GOT3 (cell line): ENCODE results near the gene PPP2R2D.

Experiments used
- DNase-seq: peaks from one replicate; lab custom pipeline; 2025; ENCODE audit warnings: mixed read lengths; lab: John Stamatoyannopoulos, UW

Gene PPP2R2D

DNA sequence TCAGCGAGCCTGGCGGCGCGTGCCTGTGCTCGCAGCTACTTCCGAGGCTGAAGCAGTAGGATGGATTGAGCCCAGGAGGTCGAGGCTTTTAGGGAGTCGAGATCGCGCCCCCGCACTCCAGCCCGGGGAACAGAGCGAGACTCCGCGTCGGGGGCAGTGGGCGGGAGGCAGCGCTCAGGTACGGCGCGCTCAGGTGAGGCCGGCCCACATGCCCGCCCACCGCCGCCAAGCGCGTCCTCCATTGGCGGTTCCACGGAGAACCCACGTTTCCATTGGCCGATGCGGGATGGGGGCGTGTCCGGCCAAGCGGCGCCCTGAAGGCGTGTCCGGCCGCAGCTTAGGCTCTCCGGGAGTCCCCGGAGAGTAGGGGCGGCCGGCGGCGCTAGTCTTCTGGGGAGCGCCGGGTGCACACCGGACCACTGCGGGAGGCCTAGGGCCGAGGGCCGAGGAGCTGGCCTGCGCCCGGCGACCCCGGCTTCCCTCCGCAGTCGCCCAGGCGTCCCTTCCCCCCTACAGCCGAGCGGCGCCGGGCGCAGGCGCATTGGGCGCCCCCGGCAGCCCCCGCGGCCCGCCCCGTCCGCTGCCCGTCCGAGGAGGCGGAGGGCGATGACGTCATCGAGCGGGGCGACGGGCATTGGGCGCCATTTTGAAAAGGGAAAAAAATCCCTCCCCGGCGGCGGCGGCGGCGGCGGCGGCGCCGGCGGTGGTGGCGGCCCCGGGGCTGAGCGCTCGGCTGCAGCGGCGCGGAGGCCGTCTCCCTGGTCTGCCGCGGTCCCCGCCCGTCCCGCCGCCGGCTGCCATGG lies at the start of gene PPP2R2D:
TSS of gene PPP2R2D (plus strand) at position 659 of the 803 bp plus-strand sequence. CDS start at position 800, 141 bp downstream.
- peak; percentile 75 for DNase-seq

- DNase-seq, result no peak
Measured at GRCh38 chr10:131851346-131851745, 49.5 kb upstream of the PPP2R2D start.

- no peak for DNase-seq
Measured at GRCh38 chr10:131852176-131852822, 48.5 kb upstream of the PPP2R2D start.

DNA sequence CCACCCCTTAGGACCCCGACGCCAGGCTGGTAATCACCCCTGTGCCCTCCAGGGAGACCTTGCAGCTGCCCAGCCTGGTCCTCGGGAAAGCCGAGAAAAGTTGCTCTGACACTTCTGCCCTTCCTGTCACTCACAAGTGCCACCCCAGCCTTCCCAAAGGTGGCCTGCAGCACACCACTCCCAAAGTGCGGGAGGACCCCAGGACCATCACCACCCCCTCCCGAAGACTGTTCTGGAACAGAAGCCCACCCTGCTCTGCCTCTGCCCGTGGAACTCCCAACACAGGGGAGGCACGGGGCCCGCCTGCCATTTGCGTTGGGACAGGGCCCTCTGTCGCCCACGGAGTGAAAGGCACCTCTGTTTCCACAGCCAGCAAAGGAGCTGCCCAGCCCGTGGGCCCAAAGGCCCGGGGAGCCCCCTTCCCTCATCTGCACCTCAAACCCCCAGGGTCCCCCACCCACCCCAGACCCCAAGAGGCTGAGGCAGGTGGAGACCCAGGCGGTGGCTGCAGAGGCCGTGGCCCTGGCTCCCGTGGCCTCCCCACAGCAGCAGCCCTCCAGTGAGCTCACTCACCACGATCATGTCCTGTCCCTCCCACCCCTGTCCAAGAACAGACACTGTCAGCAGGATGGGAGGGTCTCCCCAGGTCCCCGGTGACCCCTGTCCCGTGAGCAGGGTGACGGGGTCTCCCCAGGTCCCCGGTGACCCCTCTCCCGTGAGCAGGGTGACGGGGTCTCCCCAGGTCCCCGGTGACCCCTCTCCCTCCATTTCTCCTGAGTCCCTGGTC lies 47.8 kb upstream of the PPP2R2D start:
- no peak for DNase-seq

GRCh38 chr10:131853610-131853964 lies 47.2 kb upstream of the PPP2R2D start:
- DNase-seq, result no peak

DNA sequence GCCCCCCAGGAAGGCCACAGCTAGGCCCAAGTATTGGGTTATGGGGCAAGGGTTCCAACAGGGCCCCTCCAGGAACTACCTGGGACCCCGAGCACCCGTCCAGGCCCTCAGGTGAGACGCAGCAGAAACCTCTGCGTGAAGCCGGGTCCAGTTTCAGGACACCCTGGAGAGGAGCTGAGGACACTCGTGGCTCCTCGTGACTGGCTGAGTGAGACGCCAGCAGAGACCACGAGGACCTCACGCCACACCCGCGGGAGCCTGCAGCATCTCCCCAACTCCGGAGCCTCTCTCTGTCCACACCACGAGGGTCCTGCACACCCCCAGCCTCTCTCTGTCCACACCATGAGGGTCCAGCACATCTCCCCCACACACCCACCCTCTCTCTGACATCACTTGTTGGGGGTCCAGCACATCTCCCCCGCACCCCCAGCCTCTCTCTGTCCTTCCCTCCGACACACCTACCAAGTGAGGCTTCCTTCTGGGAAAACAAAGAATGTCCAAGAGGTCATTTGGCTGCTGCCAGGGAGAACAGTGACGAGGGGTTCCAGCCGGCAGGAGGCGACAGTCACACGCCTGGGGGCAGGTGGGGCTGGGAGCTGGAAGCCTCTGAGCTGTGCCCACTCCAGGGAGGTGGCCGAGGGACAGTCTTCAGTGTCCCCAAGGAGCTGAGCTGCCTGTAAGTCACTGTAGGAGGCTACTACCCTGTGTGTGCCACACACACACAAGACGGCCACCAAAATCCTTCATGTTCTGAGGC lies 46.1 kb upstream of the PPP2R2D start:
- DNase-seq, result no peak

GRCh38 chr10:131855461-131856401 lies 45.1 kb upstream of the PPP2R2D start:
- no peak for DNase-seq

DNA sequence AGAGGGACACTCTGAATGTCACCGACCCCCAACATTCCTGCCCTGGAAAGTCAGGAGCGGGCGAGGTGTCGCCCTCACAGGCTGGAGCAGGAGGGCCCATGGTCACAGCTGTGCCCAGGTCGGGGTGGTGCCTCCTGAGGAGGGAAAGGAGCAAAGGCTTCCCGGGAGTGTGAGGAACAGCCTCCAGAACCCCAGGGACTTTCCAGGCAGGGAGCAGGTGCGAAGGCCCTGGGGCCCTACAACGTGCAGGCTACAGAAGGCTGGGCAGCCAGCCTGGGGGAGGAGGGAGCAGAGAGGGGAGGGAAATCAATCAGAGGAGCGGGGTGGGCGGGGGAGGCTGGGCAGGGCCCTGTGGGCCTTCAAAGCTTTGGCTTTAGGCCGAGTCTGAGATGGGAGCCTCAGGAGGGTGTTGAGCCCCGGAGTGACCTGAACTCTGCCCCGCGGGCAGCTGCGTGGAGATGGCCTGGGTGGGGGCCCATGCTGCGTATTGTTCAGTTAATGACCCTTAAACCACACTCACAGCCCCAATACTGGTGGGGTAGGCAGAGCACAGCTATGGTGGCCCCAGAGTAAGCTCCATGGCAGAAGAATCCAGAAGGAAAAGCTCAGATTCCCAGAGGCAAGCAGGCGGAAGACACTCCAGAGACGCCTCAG lies 44.2 kb upstream of the PPP2R2D start:
- no peak for DNase-seq

DNA sequence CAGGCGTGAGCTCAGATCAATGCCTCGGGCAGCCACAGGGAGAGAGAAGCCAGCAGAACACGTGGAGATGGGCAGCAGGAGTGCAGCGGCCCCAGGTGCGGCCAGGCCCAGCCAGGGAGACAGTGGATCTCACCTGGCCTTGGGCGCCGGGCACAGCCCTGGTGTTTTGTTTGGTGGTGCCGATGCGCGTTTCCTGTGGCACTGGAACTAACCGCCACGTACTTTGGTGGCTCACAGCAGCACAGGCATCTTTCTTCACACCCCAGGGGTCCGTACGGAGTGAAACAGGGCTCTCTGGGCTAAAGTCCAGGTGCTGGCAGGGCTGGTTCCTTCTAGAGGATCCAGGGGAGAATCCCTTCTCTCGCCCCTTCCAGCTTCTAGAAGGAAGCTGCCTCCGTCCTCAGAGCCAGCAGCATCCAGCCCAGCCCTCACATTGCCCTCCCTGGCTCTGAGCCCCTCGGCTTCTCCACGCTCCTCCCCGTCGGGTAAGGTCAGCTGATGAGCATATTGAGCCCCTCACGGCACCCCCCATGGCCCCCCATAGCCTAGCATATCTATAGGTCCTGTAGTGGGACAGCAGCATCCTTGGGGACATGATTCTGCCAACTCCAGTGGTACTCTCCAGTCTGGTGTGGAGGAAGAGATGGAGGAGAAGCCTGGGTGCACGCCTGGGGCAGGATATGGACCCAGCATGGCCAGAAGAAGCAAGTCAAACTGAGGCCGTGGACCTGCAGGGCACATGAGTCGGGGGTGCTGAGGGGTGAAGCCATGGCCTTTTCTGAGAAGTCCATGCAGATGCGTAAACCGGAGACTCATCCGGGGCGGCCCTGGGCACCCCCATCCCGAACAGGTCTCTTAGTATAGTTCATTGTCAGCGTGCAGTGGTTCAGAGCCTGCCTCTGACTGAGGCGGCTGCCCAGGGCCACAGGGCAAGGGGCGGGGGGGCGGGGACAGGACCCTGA lies 43.4 kb upstream of the PPP2R2D start:
- no peak for DNase-seq

DNA sequence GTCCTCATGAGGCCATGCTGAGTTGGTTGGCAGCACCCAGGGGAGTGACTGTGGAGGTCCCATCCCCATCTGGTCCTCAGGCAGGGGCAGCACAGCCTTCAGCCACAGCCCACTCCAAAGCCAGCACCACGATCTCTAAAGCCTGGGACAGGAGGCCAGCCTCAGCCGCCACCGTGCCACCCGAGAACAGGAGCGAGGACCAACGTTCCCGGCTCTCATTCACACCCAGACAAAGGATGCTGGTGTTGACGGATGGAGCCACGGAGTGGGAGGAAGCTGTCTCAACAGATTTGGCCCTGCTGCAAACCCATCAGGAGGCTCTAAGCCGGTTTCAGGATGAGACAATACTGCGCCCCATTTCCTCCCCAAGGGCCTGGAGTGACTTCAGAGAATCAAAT lies 42.7 kb upstream of the PPP2R2D start:
- no peak for DNase-seq

DNA sequence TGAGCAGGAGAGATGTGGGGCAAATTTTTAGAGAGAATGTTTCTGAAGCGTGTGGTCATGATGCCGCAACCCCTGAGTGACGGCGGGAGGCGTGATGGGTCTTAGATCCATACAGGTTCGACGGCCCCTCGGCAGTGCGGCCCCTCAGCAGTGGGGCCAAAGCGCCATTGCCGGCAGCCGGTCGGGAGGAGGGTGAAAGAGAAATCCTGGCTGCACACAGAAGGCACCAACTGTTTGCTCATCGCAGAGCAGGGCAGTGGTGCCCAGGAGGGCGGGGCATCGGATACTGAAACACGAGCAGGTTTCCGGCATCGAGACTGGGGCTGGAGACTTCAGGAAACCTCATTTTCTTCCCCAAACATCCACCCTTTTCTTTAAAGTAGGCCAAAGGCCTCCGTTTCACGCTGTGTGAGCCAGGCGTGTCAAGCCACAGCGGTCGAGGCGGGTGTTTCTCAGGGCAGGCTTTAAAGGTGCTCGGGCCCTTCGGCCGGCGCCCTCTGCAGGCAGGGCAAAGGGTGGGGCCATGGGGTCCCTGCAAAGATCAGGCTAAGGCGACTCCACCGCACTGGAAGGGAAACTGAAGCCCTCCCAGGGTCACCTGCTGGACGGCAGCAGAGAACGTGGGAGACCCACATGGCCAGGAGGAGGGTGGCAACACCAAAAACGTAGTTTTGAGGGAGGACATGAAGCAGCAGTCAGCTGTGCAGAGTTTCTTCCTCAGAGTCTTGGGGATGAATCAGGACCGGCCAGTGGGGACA lies 42.0 kb upstream of the PPP2R2D start:
- DNase-seq, result no peak

DNA sequence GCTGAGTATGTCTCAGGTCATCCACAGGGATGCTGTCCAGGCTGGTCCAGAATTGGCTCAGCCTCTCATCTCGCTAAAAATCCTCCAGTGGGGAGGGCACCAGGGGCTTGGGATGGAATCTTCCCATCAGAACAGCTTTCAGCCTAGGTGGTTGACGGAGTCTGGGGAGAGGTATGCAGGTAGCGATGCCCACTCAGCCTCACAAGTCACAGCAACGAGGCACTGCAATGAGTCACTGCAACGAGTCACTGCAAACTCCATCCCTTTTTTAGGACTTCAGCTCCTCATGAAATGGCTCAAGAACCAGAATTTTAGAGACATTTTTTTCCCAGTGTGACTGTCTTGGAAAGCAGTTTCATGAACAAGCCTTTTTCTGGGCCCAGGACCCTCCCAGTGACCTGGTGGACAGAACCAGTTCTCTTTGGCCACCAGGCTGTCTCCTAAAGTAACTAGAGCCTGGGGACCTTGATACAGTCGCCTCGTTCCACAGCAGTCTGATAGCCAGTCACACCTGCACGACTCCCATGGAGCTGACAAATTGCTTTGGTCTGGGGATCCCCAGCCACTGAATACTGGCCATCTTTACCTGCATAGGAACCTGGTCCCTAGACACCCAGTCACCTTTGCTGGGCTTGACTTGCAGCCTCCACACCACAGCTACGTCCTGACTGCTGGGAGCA lies 41.3 kb upstream of the PPP2R2D start:
- no peak for DNase-seq

- no peak for DNase-seq
Measured at GRCh38 chr10:131860311-131860710, 40.5 kb upstream of the PPP2R2D start.

- no peak for DNase-seq
Measured at GRCh38 chr10:131860806-131861440, 39.9 kb upstream of the PPP2R2D start.

- DNase-seq, result no peak
Measured at GRCh38 chr10:131862548-131862947, 38.3 kb upstream of the PPP2R2D start.

DNA sequence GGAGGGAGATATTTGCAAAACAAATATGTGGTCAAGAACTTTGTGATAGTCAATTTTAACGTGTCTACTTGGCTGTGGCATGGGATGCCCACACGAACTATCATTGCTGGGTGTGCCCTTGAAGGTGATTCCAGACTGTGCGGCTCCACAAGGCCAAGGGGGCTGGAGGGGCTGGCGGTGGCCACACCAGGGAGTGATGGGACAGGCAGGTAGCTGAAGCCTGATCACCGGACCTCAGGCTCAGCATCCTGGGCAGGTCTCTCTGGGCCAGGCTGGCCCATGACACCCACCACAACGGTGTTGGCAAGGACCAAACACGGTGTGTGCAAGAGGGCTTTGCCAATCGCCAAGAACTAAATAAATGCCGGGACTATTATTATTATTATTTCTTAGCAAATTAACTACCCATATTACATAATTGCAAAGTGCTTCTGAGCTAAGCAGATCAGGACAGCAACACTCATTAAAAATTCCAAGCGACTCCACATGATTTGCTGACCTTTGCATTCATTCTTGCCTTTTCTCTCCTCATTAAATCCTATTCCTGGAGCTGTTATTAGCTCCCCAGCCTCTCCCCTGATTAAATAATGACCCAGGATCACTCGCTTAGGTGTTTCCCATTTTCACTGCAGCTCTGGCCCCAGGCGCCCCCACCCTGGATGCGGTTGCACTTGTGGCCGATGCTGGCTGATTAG lies 35.4 kb upstream of the PPP2R2D start:
- no peak for DNase-seq

- no peak for DNase-seq
Measured at GRCh38 chr10:131866673-131867072, 34.1 kb upstream of the PPP2R2D start.
